GM21515 (cell line): Measurements from ENCODE around the gene CFAP74.

ENCODE experiments used
- ATAC-seq: cut with Tn5 transposase; IDR thresholded peaks from one replicate; pipeline ENCODE4 v1.9.1; 2021; ENCODE audit not compliant: unreplicated experiment

Gene CFAP74, protein sequence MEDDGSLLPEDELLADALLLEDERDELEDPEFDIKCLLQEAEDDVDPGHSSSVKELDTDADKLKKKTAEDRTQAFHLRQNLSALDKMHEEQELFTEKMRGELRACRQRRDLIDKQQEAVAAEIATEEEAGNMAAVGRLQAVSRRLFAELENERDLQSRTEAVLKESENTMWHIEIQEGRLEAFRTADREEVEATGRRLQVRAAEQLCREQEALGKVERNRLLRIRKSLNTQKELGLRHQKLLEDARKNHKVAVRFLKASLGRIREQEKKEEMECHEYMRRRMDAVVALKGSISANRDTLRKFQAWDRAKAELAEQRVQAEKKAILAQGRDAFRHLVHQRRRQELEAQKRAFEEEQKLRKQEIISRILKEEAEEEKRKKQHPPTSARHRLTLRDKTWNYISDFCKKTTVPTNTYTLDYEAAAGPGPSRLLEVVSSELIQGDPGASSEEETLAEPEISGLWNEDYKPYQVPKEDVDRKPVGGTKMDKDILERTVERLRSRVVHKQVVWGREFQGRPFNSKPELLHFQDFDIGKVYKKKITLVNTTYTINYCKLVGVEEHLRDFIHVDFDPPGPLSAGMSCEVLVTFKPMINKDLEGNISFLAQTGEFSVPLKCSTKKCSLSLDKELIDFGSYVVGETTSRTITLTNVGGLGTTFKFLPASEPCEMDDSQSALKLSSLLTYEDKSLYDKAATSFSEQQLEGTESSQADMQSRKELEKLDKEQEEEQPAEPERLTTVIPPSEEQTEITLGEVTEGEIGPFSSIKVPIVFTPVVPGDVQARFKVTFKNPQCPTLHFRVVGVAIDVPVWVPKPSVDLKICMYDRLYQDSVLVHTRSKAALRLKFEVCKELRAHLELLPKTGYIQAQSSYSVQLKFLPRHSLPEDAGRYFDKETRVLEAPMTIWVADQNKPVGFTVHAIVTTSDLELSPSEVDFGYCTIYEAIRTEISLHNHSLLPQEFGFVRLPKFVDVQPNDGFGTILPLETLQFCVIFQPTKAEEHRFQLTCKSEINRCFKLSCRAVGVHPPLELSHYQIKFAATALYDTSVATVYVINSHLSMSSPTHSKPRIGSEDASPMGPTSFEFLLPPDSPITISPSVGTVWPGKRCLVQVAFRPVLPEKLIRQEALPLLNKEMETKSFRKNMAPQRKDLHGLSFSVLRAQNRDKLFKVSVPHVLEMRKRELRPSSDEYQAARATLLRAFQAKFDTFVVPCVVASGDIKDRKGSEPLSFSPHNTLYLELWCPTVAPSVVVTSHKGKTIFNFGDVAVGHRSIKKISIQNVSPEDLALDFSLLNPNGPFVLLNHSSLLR (N-terminal part only)

DNA sequence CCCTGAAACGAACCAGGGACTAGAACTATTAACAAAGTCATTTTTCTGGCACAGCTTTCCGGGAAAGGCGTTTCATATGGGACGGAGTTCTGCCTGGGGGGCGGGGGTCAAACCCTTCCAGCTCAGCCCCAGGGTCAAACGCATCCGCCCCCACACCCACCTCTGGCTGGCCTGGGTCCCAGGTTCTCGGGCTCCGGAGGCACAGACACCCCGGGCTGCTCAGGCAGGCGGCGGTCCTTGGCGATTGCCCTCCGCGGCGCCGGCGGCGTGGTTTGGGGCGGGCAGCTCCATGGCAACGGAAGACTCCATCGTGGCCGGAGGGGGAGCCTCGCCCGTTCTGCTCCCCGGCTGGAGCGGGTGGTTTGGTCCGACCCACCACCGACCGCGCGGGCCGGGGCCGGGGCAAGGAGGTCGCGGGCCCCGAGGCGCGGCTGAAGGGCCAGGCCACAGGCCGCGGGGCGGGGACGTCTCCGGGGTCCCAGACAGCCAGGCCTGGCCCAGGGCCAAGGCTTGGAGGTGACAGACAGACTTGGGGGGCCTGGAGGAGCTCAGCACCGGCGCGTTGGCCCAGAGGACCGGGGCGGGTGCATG, at the start of gene CFAP74:
Gene CFAP74, minus strand, starts transcription at position 246 of the 591 bp plus-strand sequence. CDS start 12,830 bp downstream, outside the sequence.
- no peak for ATAC-seq

DNA sequence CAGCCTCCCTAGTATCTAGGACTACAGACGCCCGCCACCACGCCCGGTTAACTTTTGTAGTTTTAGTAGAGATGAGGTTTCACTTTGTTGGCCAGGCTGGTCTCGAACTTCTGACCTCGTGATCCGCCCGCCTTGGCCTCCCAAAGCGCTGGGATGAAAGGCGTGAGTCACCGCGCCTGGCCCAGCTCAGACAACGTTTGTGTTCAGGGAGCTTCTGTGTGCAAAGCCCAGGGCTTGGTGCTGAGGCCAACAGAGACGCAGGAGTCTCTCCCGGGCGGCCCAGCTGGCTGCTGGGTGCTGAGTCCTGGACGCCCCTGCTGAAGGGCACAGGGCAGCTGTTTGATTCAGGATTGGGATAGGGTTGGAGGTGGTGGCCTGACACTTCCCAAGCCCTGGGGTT, 49.6 kb upstream of the CFAP74 start:
- no peak for ATAC-seq

DNA sequence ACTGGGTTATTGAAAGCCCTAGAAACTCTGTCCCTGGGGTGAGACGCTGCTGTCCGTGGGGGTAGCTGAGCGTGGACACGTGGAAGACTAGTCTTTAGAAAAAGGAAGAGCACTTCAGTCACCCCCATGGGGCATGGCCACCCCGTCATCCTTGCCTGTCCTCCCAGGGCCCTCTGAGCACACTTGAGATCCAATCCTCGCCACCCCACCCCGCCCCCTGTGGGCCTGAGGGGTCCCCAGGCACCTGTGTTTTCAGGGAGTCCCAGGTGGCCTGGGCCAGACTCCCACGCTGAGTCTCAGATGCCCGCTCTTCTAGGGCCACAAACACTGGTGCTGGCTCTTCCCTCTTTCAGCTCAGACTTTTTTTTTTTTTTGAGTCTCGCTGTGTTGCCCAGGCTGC, 49.2 kb upstream of the CFAP74 start:
- no peak for ATAC-seq

DNA sequence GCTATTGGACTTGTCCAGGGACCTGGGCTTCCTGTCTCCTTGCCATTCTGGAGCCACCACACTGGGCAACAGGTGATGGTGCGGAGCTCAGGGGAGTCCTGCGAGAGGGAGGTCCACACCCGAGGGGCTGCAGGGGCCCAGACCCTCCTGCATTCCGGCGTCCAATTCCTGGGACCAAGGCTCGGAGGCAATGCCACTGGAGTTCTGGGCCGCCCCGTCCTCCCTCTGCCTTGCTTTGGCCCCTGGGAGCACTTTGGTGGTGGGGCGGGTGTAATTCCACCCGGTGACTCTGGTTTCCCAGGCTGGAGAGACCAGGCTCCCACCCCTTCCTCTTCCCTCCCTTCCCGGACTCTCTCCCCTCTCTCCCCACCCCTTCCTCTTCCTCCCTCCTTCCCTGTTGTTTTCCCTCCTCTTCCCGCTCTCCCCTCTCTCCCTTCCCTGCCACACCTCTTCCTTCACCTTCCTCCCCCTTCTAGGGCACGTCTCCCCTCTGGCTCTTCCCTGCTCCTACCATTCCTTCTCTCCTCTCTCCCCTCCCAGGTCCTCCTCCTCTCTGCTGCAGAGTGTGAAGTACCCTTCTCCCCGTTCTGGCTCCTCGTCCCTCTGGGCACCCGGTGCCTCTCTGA, 48.6 kb upstream of the CFAP74 start:
- no peak for ATAC-seq

DNA sequence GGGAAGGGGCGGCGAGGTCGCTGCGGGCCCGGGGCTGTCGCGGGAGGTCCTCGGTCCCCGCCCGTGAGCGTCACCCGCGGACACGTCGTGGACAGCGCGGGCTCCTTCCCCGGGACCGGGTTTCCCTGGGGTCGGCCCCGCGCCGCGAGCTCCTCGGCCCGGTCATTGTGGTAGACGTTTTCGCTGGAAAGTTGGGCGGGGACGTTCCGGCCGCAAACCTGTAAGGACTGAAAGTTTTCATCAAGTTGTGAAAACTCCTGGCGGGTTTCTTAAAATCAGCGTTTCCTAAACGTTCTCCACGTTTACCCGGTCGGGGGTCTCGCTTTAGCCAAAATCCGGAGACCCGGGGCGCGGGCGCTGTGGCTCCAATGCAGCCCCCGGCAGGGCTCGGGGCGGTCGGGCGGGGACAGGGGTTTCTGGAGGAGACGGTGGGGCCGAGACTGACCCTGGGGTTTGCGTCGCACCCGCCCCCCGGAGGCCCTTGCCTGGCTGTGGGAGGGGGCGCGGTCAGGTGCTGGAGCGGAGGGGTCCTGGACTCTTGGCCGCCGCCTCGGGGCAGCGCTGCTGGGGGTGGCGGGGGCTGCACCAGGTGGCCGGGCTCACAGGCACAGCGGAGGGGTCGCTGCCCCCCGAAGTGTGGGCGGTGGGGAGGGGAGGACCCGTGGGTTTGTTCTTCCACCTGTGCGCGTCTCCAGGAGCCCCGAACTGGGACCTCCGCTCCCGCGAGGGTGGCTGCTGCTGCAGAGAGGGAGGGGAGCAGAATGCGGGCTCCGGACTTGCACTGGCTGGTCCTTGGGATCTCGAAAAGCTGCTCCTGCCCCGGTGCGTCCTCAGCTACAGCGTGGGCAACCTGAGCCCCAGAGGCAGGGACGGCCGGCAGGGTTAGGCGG, 47.5 kb upstream of the CFAP74 start:
- ATAC-seq, result no peak

DNA sequence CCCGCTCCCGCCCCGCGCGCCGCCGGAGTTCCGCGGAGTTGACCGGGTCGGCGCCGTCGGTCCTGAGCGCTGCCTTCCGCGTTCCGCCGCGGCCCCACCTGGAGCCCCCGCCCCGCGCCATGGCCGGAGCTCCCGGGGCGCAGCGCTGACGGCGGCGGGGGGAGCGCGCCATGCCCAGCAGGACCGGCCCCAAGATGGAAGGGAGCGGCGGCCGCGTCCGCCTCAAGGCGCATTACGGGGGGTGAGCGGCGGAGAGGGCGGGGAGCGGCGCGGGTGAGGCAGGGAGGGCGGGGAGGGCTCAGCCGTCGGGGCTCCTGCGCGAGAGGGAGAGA, 46.8 kb upstream of the CFAP74 start:
- ATAC-seq, result no peak

DNA sequence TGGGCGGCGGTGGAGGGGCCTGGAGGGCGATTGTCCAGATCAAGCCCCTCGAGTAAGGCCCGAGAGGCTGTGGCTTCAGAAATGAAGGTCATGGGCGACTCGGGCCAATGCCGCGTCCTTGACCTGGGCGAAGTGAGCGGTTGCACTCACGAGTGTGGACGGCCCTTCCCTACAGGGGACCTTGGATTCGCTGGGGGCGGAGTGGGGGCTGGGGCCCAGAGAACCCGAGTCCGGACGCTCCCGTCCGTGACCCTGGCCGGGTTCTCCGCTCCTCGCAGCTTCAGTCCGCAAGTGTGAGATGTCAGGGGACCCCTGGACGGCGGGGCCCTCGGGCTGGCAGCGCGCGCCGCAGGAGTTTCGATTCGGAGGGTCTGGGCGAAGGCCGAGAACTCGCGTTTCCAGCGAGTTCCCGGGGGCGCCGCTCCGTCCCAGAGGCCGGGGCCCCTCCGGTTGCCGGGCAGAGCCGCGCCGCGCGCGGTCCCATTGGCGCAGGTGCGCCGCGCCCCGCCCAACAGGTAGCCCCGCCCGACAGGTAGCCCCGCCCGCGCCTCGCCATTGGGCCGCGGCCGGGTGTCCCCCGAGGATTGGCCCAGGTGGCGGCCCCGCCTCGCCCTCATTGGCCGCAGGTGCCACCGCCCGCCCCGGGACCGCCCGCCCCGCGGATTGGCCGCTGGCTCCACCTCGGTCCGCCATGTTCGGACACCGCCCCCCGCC, 46.3 kb upstream of the CFAP74 start, which contains the start of gene PRKCZ:
Gene PRKCZ, plus strand, starts transcription at position 694 of the 714 bp plus-strand sequence. CDS start 220 bp downstream, outside the sequence.
- ATAC-seq, result peak; percentile 56

DNA sequence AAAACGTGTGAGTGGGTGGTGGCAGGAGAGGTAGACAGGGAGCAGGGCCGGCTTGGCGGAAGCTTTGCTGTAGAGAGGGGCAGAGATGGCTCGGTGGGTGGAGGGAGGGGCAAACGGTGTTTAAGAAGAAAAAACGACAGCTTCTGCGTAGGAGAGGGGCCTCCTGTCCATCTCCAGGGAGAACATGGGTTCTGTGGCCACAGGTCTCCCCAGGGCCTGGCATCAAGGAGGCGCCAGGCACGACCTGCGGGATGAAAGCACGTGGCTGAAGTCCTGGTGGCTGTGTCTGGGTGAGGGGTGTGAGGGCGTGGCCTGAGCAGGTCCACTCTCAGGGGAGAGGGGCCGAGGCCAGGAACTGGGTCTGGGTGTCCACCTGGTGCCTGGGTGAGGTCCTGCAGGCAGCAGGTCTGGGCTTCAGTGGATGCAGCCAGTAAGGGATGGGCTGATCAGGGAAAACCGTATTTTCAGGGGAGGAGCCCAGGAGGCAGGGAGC, 45.7 kb upstream of the CFAP74 start:
- no peak for ATAC-seq

DNA sequence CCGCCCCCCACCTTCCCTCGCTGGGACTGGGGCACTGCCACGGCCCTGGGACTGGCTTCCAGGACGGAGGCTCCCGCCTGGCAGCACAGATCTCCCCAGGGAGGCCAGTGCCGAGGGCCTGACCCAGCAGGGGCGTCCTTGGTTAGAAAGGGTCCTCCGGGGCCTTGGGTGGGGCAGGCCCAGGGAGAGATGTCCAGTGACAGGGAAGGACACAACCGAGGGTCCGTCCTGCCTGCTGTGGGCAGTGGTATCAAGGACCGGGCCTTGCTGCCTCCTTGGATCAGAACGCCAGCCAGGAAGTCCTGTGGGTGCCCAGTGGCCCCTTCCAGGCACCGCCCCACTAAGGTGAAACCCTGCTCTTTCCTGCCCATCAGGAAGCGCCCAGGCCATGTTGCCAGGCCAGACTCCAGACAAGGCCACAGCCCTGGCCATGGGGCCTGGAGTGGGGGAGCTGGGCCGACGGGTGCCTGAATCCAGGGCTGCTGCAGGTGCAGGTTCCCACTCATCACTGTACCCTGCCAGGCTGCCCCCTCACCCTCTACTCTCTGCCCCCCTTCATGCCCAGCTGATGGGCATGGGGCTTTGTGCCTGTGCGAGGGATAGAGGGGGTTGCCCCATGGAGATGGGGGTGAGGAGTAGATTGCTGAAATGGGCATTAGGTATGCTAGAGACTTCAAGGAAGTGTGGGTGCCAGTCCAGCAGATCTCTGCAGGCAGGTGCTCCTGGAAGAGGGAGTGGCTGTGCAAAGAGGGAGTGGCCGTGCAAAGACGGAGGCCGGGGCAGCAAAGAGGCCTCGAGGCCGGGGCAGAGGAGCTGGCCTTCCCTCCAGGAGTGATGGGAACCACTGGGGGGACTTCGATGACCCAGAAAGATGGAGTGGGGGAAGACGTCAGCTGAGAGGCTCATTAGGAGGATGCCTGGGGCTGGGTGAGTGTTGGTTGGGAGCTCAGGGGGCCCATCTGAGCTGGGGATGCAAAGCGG, 44.5 kb upstream of the CFAP74 start:
- ATAC-seq, result no peak

DNA sequence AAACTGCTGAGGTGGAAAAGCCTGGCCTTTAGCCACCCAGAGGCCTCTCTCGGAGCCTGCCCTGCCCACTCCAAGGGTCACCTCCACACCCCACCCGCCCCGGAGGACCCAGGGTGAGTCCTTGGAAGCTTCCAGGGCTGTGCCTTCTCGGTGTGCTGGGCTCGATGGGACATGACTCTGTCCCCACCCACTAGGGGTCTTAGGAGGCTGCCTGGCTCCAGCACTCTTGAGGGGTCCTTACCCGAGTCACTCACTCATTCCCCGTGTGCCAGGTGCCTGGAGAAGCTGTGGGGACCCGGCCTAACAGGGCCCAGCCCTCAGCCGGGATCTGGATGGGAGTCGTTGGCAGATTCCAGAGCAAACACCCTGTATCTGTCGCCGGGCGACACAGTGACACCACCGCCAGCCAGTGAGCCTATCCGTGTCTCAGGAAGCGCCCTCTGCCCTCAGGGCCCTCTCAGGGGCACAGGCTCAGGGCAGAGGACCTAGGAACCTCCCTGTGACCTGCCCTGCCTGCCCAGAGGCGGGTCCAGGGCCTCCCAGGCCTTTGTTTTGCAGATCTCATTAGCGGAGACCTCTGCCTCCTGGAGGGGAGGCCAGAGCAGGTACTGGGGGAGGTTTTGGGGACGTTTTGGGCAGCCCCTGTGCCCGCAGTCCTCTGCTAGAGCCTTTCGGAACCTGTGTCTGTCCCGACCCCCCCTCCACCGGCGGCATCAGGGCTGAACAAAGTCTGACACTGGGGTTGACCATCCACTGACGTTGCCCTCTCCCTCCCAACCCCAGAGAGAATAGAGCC, 43.6 kb upstream of the CFAP74 start:
- ATAC-seq, result no peak

DNA sequence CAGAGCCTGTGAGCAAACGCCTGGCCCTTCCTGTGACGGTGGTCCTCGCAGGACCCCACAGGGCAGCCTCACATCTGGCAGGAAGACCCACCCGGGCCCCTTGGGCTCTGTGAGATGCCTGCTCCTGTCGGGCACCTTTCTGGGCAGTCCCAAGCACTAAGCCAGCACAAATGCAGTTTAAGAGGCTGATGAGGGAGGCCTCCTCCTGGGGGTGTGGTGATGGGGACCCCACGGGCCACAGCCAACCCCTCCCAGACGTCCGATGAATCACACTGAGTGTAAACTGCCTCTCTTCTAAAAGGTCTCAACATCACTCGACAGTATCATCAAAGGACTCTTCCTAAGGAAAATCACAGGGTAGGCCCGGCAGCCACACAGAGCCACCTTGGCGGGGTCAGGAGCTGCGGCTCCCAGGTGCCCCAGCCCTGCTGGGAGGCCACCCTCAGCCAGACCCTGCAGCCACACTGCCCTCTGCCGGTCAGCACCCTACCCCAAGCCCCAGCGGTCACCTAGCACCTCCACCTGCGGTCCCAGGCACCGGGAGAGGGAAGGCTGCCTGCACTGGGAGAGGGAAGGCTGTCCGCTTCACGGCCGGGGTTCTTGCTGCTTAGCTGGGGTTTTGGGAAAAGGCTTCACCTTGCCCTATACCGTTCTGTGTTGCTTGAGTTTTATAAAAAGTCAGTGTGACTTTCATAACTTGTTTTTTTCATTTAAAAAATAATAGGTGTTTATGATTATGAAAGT, 42.8 kb upstream of the CFAP74 start:
- no peak for ATAC-seq

DNA sequence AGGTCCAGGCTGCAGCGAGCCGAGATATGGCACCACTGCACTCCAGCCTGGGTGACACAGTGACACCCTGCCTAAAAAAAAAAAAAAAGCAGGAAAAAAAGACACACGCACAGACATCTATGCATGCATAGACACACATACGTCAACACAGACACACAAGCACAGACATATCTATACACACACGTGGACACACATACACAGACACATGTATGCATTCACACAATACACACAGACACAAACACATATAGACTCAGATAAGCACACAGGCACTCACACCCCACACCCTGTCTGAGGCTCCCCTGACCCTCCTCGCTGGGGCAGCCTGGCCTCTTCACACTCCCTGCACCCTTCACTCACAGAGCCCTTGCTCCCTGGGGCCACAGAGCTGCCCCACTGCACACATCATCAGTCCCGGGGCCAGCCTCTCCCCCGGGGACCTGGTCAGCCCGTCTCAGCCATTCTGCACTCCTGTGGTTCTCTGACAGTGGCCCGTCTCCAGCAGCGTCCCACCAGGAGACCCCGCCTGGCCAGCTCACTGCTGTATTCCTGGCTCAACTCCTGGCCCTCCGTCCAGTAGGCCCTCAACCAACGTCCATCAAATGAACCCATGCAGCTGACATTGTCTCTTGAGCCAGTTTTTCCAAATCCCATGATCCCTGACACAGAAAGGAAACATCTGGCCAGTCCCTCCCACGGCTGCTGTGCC, 42.0 kb upstream of the CFAP74 start:
- no peak for ATAC-seq

DNA sequence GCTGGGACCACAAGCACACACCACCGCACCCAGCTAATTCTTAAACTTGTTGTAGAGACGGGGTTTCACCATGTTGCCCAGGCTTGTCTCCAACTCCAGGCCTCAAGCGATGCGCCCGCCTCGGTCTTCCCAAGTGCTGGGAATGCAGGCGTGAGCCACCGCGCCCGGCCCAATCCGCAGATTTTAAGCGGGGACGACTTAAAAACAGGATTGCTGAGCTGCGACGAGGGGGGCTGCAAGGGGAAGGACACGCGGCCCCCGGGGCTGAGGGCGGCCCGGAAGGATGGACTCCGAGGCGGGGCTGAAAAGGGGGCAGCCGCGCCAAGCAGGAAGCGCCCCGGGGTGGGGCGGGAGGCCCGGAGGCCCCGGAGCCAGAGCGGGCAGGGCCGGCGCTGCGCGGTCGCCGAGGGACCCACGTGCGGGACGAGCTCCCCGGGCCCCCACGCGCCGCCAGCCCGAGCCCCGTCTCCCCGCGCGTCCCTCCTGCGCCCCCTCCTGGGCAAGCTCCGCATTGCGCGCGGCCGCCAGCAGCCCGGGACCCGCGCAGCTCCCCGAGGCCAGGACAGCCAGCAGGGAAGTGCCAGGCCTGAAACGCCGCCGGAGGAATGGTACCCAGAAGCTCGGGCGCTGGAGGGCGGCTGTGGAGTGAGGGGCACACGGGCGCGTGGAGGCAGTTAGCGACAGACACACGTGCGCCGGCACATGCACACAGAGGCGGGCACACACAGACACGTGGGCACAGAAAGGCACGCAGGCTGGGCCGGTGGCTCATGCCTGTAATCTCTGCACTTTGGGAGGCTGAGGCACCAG, 41.1 kb upstream of the CFAP74 start:
- no peak for ATAC-seq

DNA sequence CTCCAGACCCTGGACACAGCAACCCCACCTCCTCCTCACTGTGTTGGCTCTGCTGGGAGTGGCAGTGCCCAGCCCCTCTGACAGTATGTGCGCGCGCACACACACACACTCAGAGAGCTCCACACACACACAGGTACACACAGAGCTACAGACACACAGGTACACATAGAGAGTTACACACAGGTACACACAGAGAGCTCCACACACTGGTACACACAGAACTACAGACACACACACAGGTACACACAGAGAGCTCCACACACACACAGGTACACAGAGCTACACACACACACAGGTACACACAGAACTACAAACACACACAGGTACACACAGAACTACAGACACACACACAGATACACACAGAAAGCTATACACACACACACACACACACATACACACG, 40.3 kb upstream of the CFAP74 start:
- no peak for ATAC-seq
